GM12878 (cell line): ENCODE data around the gene S100A7. TPM values are rescaled to one million over a fixed set of nuclear protein-coding genes. Genes with fewer than 3 reads are reported as not detected.

ENCODE experiments used
- ATAC-seq: fragments of 200-7000 bp; cut with Tn5 transposase; 3 replicates; pipeline ENCODE4 v1.9.1; 2020; ENCODE audit warnings: mild to moderate bottlenecking, moderate library complexity
- BruUV-seq: library from RNA; stranded (reverse); fragments of 400-500 nt; replicated peaks from 2 replicates; lab custom pipeline; 2021; lab: Mats Ljungman, UMichigan
- CTCF ChIA-PET: fragments of 300-600 bp; sonication (Branson Sonifier 250); formaldehyde crosslinking; extraction: SDS; loops from one replicate; lab custom pipeline; 2021; ENCODE audit warnings: inconsistent platforms; lab: Yijun Ruan, JAX
- POLR2A ChIA-PET: fragments of 350-600 bp; formaldehyde crosslinking; extraction: SDS; loops from one replicate; lab custom pipeline; 2021; ENCODE audit warnings: inconsistent platforms; lab: Charles Lee
- RAD21 ChIA-PET: fragments of 300-600 bp; sonication (Branson Sonifier 250); formaldehyde crosslinking; loops from one replicate; lab custom pipeline; 2023; ENCODE audit warnings: antibody characterized with exemption; ENCODE audit not compliant: unreplicated experiment; lab: Charles Lee
- SMC1A ChIA-PET: fragments of 300-600 bp; sonication (Branson Sonifier 250); formaldehyde crosslinking; loops from one replicate; lab custom pipeline; 2023; ENCODE audit not compliant: unreplicated experiment, uncharacterized antibody; lab: Charles Lee
- DNase-seq: peaks from one replicate; pipeline ENCODE4 v3.0.0-alpha.2; 2011; ENCODE audit warnings: low read depth, low spot score
- FAIRE-seq: peaks from 3 replicates; lab custom pipeline; 2011; peaks lifted over from hg19 to GRCh38; lab: Jason Lieb, UNC
- H2AFZ ChIP-seq: 2 replicates; pipeline ENCODE4 v1.6.0; 2011; ENCODE audit warnings: low read depth, low read length, control low read depth; ENCODE audit not compliant: control insufficient read depth
- H3K27ac ChIP-seq: 2 replicates; pipeline ENCODE4 v1.5.1; 2011; ENCODE audit warnings: control low read depth; ENCODE audit not compliant: control insufficient read depth, insufficient read depth
- H3K27me3 ChIP-seq, 2 experiments: replicated peaks in 1 of 2; 2 replicates each; pipeline versions ENCODE4 v1.6.0 to v1.6.1; 2011; ENCODE audit warnings: low read length in 1 of 2; ENCODE audit not compliant: control insufficient read depth in 2 of 2, insufficient read depth in 2 of 2
- H3K36me3 ChIP-seq, 2 experiments: 2 replicates each; pipeline ENCODE4 v1.5.1; 2011; ENCODE audit warnings: low read length in 1 of 2; ENCODE audit not compliant: control insufficient read depth in 2 of 2, insufficient read depth in 2 of 2
- H3K4me1 ChIP-seq: 2 replicates; pipeline ENCODE4 v1.6.1; 2011; ENCODE audit warnings: mild to moderate bottlenecking, low read length, moderate library complexity, mixed read lengths; ENCODE audit not compliant: control insufficient read depth, insufficient read depth
- H3K4me2 ChIP-seq: 2 replicates; pipeline ENCODE4 v1.6.0; 2011; ENCODE audit warnings: control low read depth; ENCODE audit not compliant: control insufficient read depth, insufficient read depth
- H3K4me3 ChIP-seq: fragments of 200-600 bp; sonication (generic); 2 replicates; pipeline ENCODE4 v1.5.1; 2016
- H3K79me2 ChIP-seq: 2 replicates; pipeline ENCODE4 v1.6.0; 2011; ENCODE audit warnings: low read length; ENCODE audit not compliant: control insufficient read depth, insufficient read depth
- H3K9ac ChIP-seq: 2 replicates; pipeline ENCODE4 v1.8.0; 2011; ENCODE audit warnings: low read length, control low read depth, mixed read lengths; ENCODE audit not compliant: control insufficient read depth, insufficient read depth
- H3K9me3 ChIP-seq: replicated peaks from 3 replicates; pipeline ENCODE4 v1.5.1; 2011; ENCODE audit warnings: mild to moderate bottlenecking, low read length; ENCODE audit not compliant: control insufficient read depth, insufficient read depth
- H4K20me1 ChIP-seq: 2 replicates; pipeline ENCODE4 v1.6.0; 2011; ENCODE audit not compliant: control insufficient read depth, insufficient read depth
- ATF2 ChIP-seq: IDR thresholded peaks from 2 replicates; pipeline ENCODE4 v1.6.1; 2012; ENCODE audit warnings: low read length, inconsistent platforms
- BMI1 ChIP-seq: fragments of 450-650 bp; IDR thresholded peaks from 2 replicates; pipeline ENCODE4 v1.6.1; 2016; ENCODE audit warnings: mild to moderate bottlenecking, moderate library complexity, borderline replicate concordance
- CBX5 ChIP-seq: sonication (generic); IDR thresholded peaks from 2 replicates; pipeline ENCODE4 v1.6.1; 2016; ENCODE audit warnings: low read depth, moderate library complexity, mild to moderate bottlenecking, inconsistent platforms
- FOS ChIP-seq: IDR thresholded peaks from 3 replicates; pipeline ENCODE4 v1.6.1; 2011; ENCODE audit warnings: borderline replicate concordance; ENCODE audit not compliant: insufficient read length; ENCODE audit errors: extremely low read depth
- FOXK2 ChIP-seq: fragments of 450-650 bp; IDR thresholded peaks from 2 replicates; pipeline ENCODE4 v1.6.1; 2017; ENCODE audit warnings: mild to moderate bottlenecking, moderate library complexity
- JUNB ChIP-seq: IDR thresholded peaks from 2 replicates; pipeline ENCODE4 v1.6.1; 2016; ENCODE audit warnings: antibody characterized with exemption, mild to moderate bottlenecking
- PAX8 ChIP-seq: fragments of 450-650 bp; IDR thresholded peaks from 2 replicates; pipeline ENCODE4 v1.6.1; 2017; ENCODE audit warnings: mild to moderate bottlenecking, moderate library complexity
- RCOR1 ChIP-seq: conservative IDR thresholded peaks from 2 replicates; pipeline ENCODE4 v1.6.1; 2012; ENCODE audit warnings: low read depth, low read length, improper control_type of control experiment
- SIX5 ChIP-seq: IDR thresholded peaks from 2 replicates; pipeline ENCODE4 v1.6.1; 2011; ENCODE audit warnings: mild to moderate bottlenecking, low read depth, low read length, moderate library complexity; ENCODE audit not compliant: severe bottlenecking
- SREBF2 ChIP-seq: IDR thresholded peaks from 2 replicates; pipeline ENCODE4 v1.6.1; 2012; ENCODE audit warnings: mild to moderate bottlenecking, low read length
- YBX1 ChIP-seq: fragments of 450-650 bp; IDR thresholded peaks from 2 replicates; pipeline ENCODE4 v1.6.1; 2016; ENCODE audit warnings: antibody characterized with exemption
- ZNF24 ChIP-seq: fragments of 450-650 bp; IDR thresholded peaks from 2 replicates; pipeline ENCODE4 v1.6.1; 2017; ENCODE audit warnings: antibody characterized with exemption, mild to moderate bottlenecking
- WGBS: methylation state at CpG from one replicate; pipeline ENCODE4 v1.1.6; 2016; ENCODE audit warnings: low lambda C conversion rate; ENCODE audit not compliant: insufficient replicate concordance, insufficient coverage; ENCODE audit errors: missing lambda C conversion rate; 5-methylcytosine and 5-hydroxymethylcytosine counted together
- in situ Hi-C: fragments of 300-500 bp; cut with MboI; formaldehyde crosslinking; loops from 9 replicates; pipeline ENCODE4 v1.14.3; 2018; ENCODE audit warnings: mixed read lengths
- intact Hi-C: fragments of 100-400 bp; cut with micrococcal nuclease; formaldehyde crosslinking; loops from one replicate; pipeline ENCODE4 v1.14.2; 2022; ENCODE audit not compliant: unreplicated experiment
- polyA plus RNA-seq, 11 experiments: library from polyadenylated mRNA; depleted of rRNA in 4 of 11; unstranded in 6 of 11; stranded (reverse) in 5 of 11; fragments of >200 nt; fragmentation: Nextera tagmentation in 4 of 11; fragmentation: Illumina TruSeq in 1 of 11; extraction: Ambion mirVana in 4 of 11; extraction: Trizol in 1 of 11; gene quantifications; 1 replicate in 1 of 11; 2 replicates in 10 of 11; pipeline versions ENCODE4 v1.2.1 to v1.2.3, GENCODE V29; 2011 to 2016; ENCODE audit warnings: inconsistent platforms in 2 of 11, missing spikeins in 2 of 11, low read depth in 1 of 11
- total RNA-seq, 4 experiments: library from RNA; depleted of rRNA in 3 of 4; stranded (reverse); fragments of >200 nt in 3 of 4; fragmentation: Illumina TruSeq in 1 of 4; extraction: Trizol in 1 of 4; gene quantifications; 2 replicates each; pipeline versions ENCODE4 v1.2.1 to v1.2.3, GENCODE V29; 2013 to 2021
- TF ChIP-seq, protein P1 (sequence below): fragments of 150-350 bp; IDR thresholded peaks from 2 replicates; pipeline ENCODE4 v1.6.1; 2016; ENCODE audit warnings: low read depth, low read length
- TF ChIP-seq, protein P2 (sequence below): fragments of 450-650 bp; IDR thresholded peaks from 2 replicates; pipeline ENCODE4 v1.6.1; 2014; ENCODE audit warnings: mild to moderate bottlenecking
- TF ChIP-seq, protein P3 (sequence below): fragments of 450-650 bp; formaldehyde crosslinking; IDR thresholded peaks from 2 replicates; pipeline ENCODE4 v1.4.0; 2020; ENCODE audit warnings: mild to moderate bottlenecking, moderate library complexity

S100A7 gene
- total and polyA plus RNA-seq, 10 of the 15 experiments (the other 5 are each of a cell fraction or from before 2014, with no cell fraction given): not detected

- FAIRE-seq: no peak
- POLR2A ChIA-PET: no interaction called here
- H3K9ac ChIP-seq: no peak overlapping the region
- TF ChIP-seq CBX5: no peak
- TF ChIP-seq, protein P1, sequence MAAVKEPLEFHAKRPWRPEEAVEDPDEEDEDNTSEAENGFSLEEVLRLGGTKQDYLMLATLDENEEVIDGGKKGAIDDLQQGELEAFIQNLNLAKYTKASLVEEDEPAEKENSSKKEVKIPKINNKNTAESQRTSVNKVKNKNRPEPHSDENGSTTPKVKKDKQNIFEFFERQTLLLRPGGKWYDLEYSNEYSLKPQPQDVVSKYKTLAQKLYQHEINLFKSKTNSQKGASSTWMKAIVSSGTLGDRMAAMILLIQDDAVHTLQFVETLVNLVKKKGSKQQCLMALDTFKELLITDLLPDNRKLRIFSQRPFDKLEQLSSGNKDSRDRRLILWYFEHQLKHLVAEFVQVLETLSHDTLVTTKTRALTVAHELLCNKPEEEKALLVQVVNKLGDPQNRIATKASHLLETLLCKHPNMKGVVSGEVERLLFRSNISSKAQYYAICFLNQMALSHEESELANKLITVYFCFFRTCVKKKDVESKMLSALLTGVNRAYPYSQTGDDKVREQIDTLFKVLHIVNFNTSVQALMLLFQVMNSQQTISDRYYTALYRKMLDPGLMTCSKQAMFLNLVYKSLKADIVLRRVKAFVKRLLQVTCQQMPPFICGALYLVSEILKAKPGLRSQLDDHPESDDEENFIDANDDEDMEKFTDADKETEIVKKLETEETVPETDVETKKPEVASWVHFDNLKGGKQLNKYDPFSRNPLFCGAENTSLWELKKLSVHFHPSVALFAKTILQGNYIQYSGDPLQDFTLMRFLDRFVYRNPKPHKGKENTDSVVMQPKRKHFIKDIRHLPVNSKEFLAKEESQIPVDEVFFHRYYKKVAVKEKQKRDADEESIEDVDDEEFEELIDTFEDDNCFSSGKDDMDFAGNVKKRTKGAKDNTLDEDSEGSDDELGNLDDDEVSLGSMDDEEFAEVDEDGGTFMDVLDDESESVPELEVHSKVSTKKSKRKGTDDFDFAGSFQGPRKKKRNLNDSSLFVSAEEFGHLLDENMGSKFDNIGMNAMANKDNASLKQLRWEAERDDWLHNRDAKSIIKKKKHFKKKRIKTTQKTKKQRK: no peak
- TF ChIP-seq, protein P2, sequence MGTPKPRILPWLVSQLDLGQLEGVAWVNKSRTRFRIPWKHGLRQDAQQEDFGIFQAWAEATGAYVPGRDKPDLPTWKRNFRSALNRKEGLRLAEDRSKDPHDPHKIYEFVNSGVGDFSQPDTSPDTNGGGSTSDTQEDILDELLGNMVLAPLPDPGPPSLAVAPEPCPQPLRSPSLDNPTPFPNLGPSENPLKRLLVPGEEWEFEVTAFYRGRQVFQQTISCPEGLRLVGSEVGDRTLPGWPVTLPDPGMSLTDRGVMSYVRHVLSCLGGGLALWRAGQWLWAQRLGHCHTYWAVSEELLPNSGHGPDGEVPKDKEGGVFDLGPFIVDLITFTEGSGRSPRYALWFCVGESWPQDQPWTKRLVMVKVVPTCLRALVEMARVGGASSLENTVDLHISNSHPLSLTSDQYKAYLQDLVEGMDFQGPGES: no peak
- TF ChIP-seq JUNB: no peak
- no peak for TF ChIP-seq PAX8
- TF ChIP-seq FOXK2: no peak
- no peak for TF ChIP-seq SIX5
- no peak for TF ChIP-seq ZNF24
- TF ChIP-seq, protein P3, sequence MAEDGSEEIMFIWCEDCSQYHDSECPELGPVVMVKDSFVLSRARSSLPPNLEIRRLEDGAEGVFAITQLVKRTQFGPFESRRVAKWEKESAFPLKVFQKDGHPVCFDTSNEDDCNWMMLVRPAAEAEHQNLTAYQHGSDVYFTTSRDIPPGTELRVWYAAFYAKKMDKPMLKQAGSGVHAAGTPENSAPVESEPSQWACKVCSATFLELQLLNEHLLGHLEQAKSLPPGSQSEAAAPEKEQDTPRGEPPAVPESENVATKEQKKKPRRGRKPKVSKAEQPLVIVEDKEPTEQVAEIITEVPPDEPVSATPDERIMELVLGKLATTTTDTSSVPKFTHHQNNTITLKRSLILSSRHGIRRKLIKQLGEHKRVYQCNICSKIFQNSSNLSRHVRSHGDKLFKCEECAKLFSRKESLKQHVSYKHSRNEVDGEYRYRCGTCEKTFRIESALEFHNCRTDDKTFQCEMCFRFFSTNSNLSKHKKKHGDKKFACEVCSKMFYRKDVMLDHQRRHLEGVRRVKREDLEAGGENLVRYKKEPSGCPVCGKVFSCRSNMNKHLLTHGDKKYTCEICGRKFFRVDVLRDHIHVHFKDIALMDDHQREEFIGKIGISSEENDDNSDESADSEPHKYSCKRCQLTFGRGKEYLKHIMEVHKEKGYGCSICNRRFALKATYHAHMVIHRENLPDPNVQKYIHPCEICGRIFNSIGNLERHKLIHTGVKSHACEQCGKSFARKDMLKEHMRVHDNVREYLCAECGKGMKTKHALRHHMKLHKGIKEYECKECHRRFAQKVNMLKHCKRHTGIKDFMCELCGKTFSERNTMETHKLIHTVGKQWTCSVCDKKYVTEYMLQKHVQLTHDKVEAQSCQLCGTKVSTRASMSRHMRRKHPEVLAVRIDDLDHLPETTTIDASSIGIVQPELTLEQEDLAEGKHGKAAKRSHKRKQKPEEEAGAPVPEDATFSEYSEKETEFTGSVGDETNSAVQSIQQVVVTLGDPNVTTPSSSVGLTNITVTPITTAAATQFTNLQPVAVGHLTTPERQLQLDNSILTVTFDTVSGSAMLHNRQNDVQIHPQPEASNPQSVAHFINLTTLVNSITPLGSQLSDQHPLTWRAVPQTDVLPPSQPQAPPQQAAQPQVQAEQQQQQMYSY (CRISPR knock-in tag): no peak
- TF ChIP-seq BMI1: no peak
- TF ChIP-seq FOS: no peak
- TF ChIP-seq YBX1: no peak
- no peak for TF ChIP-seq RCOR1
- no peak for TF ChIP-seq ATF2
- no peak for TF ChIP-seq SREBF2
Measured at GRCh38 chr1:153507926-153508583, 47.6 kb upstream of the S100A7 start.

More at GRCh38 chr1:153507926-153508583, 47.6 kb upstream of the S100A7 start:
- WGBS: 38% methylated on average over 11 of the region's 11 CpGs
- Histone ChIP-seq H3K4me3 (no peak overlapping the region), H3K4me1 (no peaks in the 10 kb centered on the region), H3K79me2 (no peaks in the 10 kb centered on the region), H3K36me3 (no peaks in the 10 kb centered on the region), H3K9me3 (no peaks in the 10 kb centered on the region), H3K27me3 (no peaks in the 10 kb centered on the region), H2AFZ (no peak overlapping the region), H4K20me1 (no peaks in the 10 kb centered on the region), H3K4me2 (no peak overlapping the region), H3K27ac (no peak overlapping the region)
- DNase-seq (no peak), ATAC-seq (no peak)
- intact Hi-C loops: no loop called here
- RAD21 ChIA-PET: interaction anchor here (1.2 to 4.5 kb wide), 2 partner anchors 27 to 61 kb away, joined by 3 to 59 read pairs; partner anchors contain the start of gene S100A6
- in situ Hi-C loops: loop anchor here (5.0 to 10.0 kb wide), 2 partner anchors 54 to 487 kb away; partner anchors contain the start of gene RPS27
- CTCF ChIA-PET: interaction anchor here (0.9 to 7.3 kb wide), 11 partner anchors 10 to 155 kb away, joined by 3 to 191 read pairs (median 4); partner anchors contain the start of genes S100A13 and S100A4
- SMC1A ChIA-PET: interaction anchor here (0.9 to 1.0 kb wide), 3 partner anchors 13 to 60 kb away, joined by 3 read pairs; no protein-coding TSS in a partner anchor
- BruUV-seq: no TSS peak
